Upper lobe of left lung (tissue), 6 donors: ENCODE data around the gene RPP25. TPM values are rescaled to one million over a fixed set of nuclear protein-coding genes. Genes with fewer than 3 reads are reported as not detected.
"Not testable (repeated sequence)": the region's sequence is repeated elsewhere in the genome, so short reads cannot be mapped to it uniquely, and the experiment has no call there.

Experiments
- ATAC-seq, 2 donors: fragments of 200-7000 bp; cut with Tn5 transposase; one replicate each; pipeline ENCODE4 v1.9.1; 2022; ENCODE audit warnings: mild to moderate bottlenecking in 2 of 2, moderate library complexity in 2 of 2; ENCODE audit not compliant: low FRiP score in 2 of 2
- DNase-seq, 2 donors: peaks; one replicate each; pipeline ENCODE4 v3.0.0-alpha.2; 2019 to 2020
- H3K27ac ChIP-seq, 4 donors: fragments of 200-600 bp; sonication (generic); one replicate each; pipeline ENCODE4 v1.5.1; 2016 to 2019
- H3K27me3 ChIP-seq, 4 donors: fragments of 200-600 bp; sonication (generic); one replicate each; pipeline ENCODE4 v1.5.1; 2017 to 2019
- H3K36me3 ChIP-seq, 4 donors: fragments of 200-600 bp; sonication (generic); one replicate each; pipeline ENCODE4 v1.5.1; 2016 to 2019
- H3K4me1 ChIP-seq, 4 donors: fragments of 200-600 bp; sonication (generic); one replicate each; pipeline ENCODE4 v1.5.1; 2018 to 2019
- H3K4me3 ChIP-seq, 4 donors: fragments of 200-600 bp; sonication (generic); one replicate each; pipeline ENCODE4 v1.5.1; 2017 to 2019; ENCODE audit warnings: mild to moderate bottlenecking in 2 of 4, moderate library complexity in 1 of 4
- H3K9me3 ChIP-seq, 4 donors: fragments of 200-600 bp; sonication (generic); one replicate each; pipeline ENCODE4 v1.5.1; 2018 to 2019
- CTCF ChIP-seq, 6 experiments: fragments of 450-650 bp in 4 of 6; fragments of 200-600 bp in 2 of 6; sonication (generic) in 2 of 6; IDR thresholded peaks; one replicate each; pipeline ENCODE4 v1.5.1; 2016 to 2019; ENCODE audit warnings: antibody characterized with exemption in 6 of 6
- EP300 ChIP-seq, 4 donors: sonication (generic); formaldehyde crosslinking; IDR thresholded peaks; one replicate each; pipeline ENCODE4 v1.5.1; 2017; ENCODE audit warnings: antibody characterized with exemption in 4 of 4, control low read depth in 2 of 4
- POLR2A ChIP-seq, 4 donors: fragments of 450-650 bp; IDR thresholded peaks; one replicate each; pipeline ENCODE4 v1.5.1; 2016 to 2017; ENCODE audit warnings: antibody characterized with exemption in 4 of 4, mild to moderate bottlenecking in 2 of 4
- POLR2AphosphoS5 ChIP-seq, 2 donors: sonication (generic); formaldehyde crosslinking; IDR thresholded peaks; one replicate each; pipeline ENCODE4 v1.5.1; 2017; ENCODE audit warnings: antibody characterized with exemption in 2 of 2
- WGBS, 2 donors: methylation state at CpG; one replicate each; pipeline ENCODE4 v1.1.5; 2017 to 2018; 5-methylcytosine and 5-hydroxymethylcytosine counted together
- total RNA-seq, 6 donors: library from RNA; depleted of rRNA in 4 of 6; stranded (reverse); fragments of >200 nt in 4 of 6; gene quantifications; one replicate each; pipeline versions ENCODE4 v1.1.0 to v1.2.1, GENCODE V29; 2016 to 2021
- donor health status: DM: no; HTN: no; CAD: no; lungs with moderate emphysema.
- donor health status: DM: no; HTN: yes; CAD: no; lungs with severe emphysema.

RPP25 gene
- total RNA-seq, 6 donors from 2014 or later, result 9.4 to 28.4 (median 19.2) TPM

- Histone ChIP-seq H3K36me3 (peaks cover 3 to 29% (median 7%) of the 10 kb centered on the region in 4 donors), H3K4me1 (peaks cover 22 to 31% (median 26%) of the 10 kb centered on the region in 4 donors), H3K4me3 (no peak overlapping the region), H3K9me3 (no peaks in the 10 kb centered on the region), H3K27ac (no peak overlapping the region), H3K27me3 (no peaks in the 10 kb centered on the region)
- TF ChIP-seq POLR2A (IDR thresholded peaks at IDR 0.05) (no peak), POLR2AphosphoS5 (IDR thresholded peaks at IDR 0.05) (no peak), CTCF (IDR thresholded peaks at IDR 0.05) (no peak), EP300 (IDR thresholded peaks at IDR 0.05) (no peak)
- DNase-seq (no peak), ATAC-seq (no peak)
- WGBS, 2 donors, result 57% methylated on average over 2 of the region's 2 CpGs
These were observed 23.0 kb downstream of the RPP25 start for GRCh38 chr15:74933573-74933972.

- no peak for ATAC-seq
- no peak for DNase-seq
- H3K4me3 ChIP-seq, result no peak overlapping the region
- H3K27me3 ChIP-seq, result no peaks in the 10 kb centered on the region
- H3K27ac ChIP-seq, result no peak overlapping the region
- H3K9me3 ChIP-seq, result no peaks in the 10 kb centered on the region
- no peak for TF ChIP-seq POLR2A (IDR thresholded peaks at IDR 0.05)
- no peak for TF ChIP-seq CTCF (IDR thresholded peaks at IDR 0.05)
- no peak for TF ChIP-seq POLR2AphosphoS5 (IDR thresholded peaks at IDR 0.05)
- TF ChIP-seq EP300 (IDR thresholded peaks at IDR 0.05), result no peak
- peaks cover 8 to 75% (median 39%) of the 10 kb centered on the region in 4 donors for H3K36me3 ChIP-seq
- H3K4me1 ChIP-seq, result peaks cover 0 to 2% (median under 1%) of the 10 kb centered on the region in 4 donors
- WGBS, 2 donors, result 94 to 95% methylated on average over 5 of the region's 5 CpGs
These were observed 27.8 kb downstream of the RPP25 start for GRCh38 chr15:74928771-74929198.

GRCh38 chr15:74924525-74924924, 32.0 kb downstream of the RPP25 start:
- Histone ChIP-seq H3K36me3 (peaks cover 12 to 98% (median 74%) of the 10 kb centered on the region in 4 donors), H3K4me3 (no peak overlapping the region), H3K4me1 (peaks cover 0 to 12% (median 2%) of the 10 kb centered on the region in 4 donors), H3K9me3 (no peaks in the 10 kb centered on the region), H3K27me3 (no peaks in the 10 kb centered on the region), H3K27ac (no peak overlapping the region)
- ATAC-seq, result no peak
- no peak for DNase-seq
- 92 to 94% methylated on average over 3 of the region's 3 CpGs for WGBS, 2 donors
- TF ChIP-seq EP300 (IDR thresholded peaks at IDR 0.05) (no peak), POLR2AphosphoS5 (IDR thresholded peaks at IDR 0.05) (no peak), CTCF (IDR thresholded peaks at IDR 0.05) (no peak), POLR2A (IDR thresholded peaks at IDR 0.05) (no peak)

- H3K27me3 ChIP-seq, result no peaks in the 10 kb centered on the region
- no peak for DNase-seq
- 61 to 62% methylated on average over 8 of the region's 8 CpGs for WGBS, 2 donors
- peak overlapping the region in 2 of 4 donors; percentile 17 to 33 for H3K27ac ChIP-seq
- peaks cover 0 to 12% (median 2%) of the 10 kb centered on the region in 4 donors for H3K4me1 ChIP-seq
- H3K36me3 ChIP-seq, result peaks cover 10 to 99% (median 86%) of the 10 kb centered on the region in 4 donors
- no peak for ATAC-seq
- no peak overlapping the region for H3K4me3 ChIP-seq
- H3K9me3 ChIP-seq, result no peaks in the 10 kb centered on the region
- no peak for TF ChIP-seq POLR2AphosphoS5 (IDR thresholded peaks at IDR 0.05)
- no peak for TF ChIP-seq POLR2A (IDR thresholded peaks at IDR 0.05)
- no peak for TF ChIP-seq EP300 (IDR thresholded peaks at IDR 0.05)
- no peak for TF ChIP-seq CTCF (IDR thresholded peaks at IDR 0.05)
These were observed 36.1 kb downstream of the RPP25 start for GRCh38 chr15:74920456-74920855.

- Histone ChIP-seq H3K4me3 (no peak overlapping the region), H3K4me1 (peaks cover 0 to 12% (median 2%) of the 10 kb centered on the region in 4 donors), H3K9me3 (no peaks in the 10 kb centered on the region), H3K27ac (no peak overlapping the region), H3K36me3 (peaks cover 7 to 92% (median 83%) of the 10 kb centered on the region in 4 donors), H3K27me3 (no peaks in the 10 kb centered on the region)
- WGBS, 2 donors, result 90 to 93% methylated on average over 6 of the region's 6 CpGs
- ATAC-seq (no peak), DNase-seq (no peak)
- no peak for TF ChIP-seq POLR2AphosphoS5 (IDR thresholded peaks at IDR 0.05)
- no peak for TF ChIP-seq CTCF (IDR thresholded peaks at IDR 0.05)
- no peak for TF ChIP-seq POLR2A (IDR thresholded peaks at IDR 0.05)
- TF ChIP-seq EP300 (IDR thresholded peaks at IDR 0.05), result no peak
These were observed 38.9 kb downstream of the RPP25 start for GRCh38 chr15:74917676-74918075.

- DNase-seq, H3K9me3 ChIP-seq, H3K27ac ChIP-seq, H3K4me1 ChIP-seq, H3K4me3 ChIP-seq, H3K27me3 ChIP-seq, ATAC-seq: not testable (repeated sequence)
- WGBS, 2 donors, result 97 to 99% methylated on average over 8 of the region's 8 CpGs
- H3K36me3 ChIP-seq, result peaks cover 2 to 71% (median 60%) of the 10 kb centered on the region in 4 donors
These were observed 42.8 kb downstream of the RPP25 start for GRCh38 chr15:74913799-74914198.
